ENCODE results near the gene KCNJ6.

KCNJ6 gene

GRCh38 chr21:37917612-37918011 lies 1.4 kb upstream of the KCNJ6 start:
- no peak for TF ChIP-seq POLR2A (IDR thresholded peaks at IDR 0.05; ENCODE audit: low read depth, low read length)
- DNase-seq (ENCODE audit: insufficient read length, low spot score) (no peak), FAIRE-seq (no peak)

GRCh38 chr21:37915941-37916309 lies 332 bp downstream of the KCNJ6 start:
- DNase-seq (ENCODE audit: insufficient read length, low spot score): no peak
- no peak for TF ChIP-seq POLR2A (IDR thresholded peaks at IDR 0.05; ENCODE audit: low read depth, low read length)
- FAIRE-seq: no peak

- FAIRE-seq (no peak), DNase-seq (ENCODE audit: insufficient read length, low spot score) (no peak)
- TF ChIP-seq POLR2A (IDR thresholded peaks at IDR 0.05; ENCODE audit: low read depth, low read length): no peak
Observed at GRCh38 chr21:37915497-37915911, 753 bp downstream of the KCNJ6 start.

GRCh38 chr21:37912616-37913015 lies 3.6 kb downstream of the KCNJ6 start:
- TF ChIP-seq POLR2A (IDR thresholded peaks at IDR 0.05; ENCODE audit: low read depth, low read length): no peak

GRCh38 chr21:37909936-37910335 lies 6.3 kb downstream of the KCNJ6 start:
- no peak for DNase-seq (ENCODE audit: insufficient read length, low spot score)
- no peak for FAIRE-seq
- no peak for TF ChIP-seq POLR2A (IDR thresholded peaks at IDR 0.05; ENCODE audit: low read depth, low read length)

More at GRCh38 chr21:37912616-37913015, 3.6 kb downstream of the KCNJ6 start:
- FAIRE-seq (no peak), DNase-seq (ENCODE audit: insufficient read length, low spot score) (no peak)

- FAIRE-seq (no peak), DNase-seq (ENCODE audit: insufficient read length, low spot score) (no peak)
- no peak for TF ChIP-seq POLR2A (IDR thresholded peaks at IDR 0.05; ENCODE audit: low read depth, low read length)
Observed at GRCh38 chr21:37908691-37909090, 7.6 kb downstream of the KCNJ6 start.

GRCh38 chr21:37907076-37907475 lies 9.2 kb downstream of the KCNJ6 start:
- no peak for TF ChIP-seq POLR2A (IDR thresholded peaks at IDR 0.05; ENCODE audit: low read depth, low read length)
- DNase-seq (ENCODE audit: insufficient read length, low spot score): no peak
- FAIRE-seq: no peak

- DNase-seq (ENCODE audit: insufficient read length, low spot score): no peak
- no peak for FAIRE-seq
- no peak for TF ChIP-seq POLR2A (IDR thresholded peaks at IDR 0.05; ENCODE audit: low read depth, low read length)
Observed at GRCh38 chr21:37905291-37905690, 11.0 kb downstream of the KCNJ6 start.

- DNase-seq (ENCODE audit: insufficient read length, low spot score) (no peak), FAIRE-seq (no peak)
- no peak for TF ChIP-seq POLR2A (IDR thresholded peaks at IDR 0.05; ENCODE audit: low read depth, low read length)
Observed at GRCh38 chr21:37904856-37905255, 11.4 kb downstream of the KCNJ6 start.

GRCh38 chr21:37903396-37903795 lies 12.9 kb downstream of the KCNJ6 start:
- TF ChIP-seq POLR2A (IDR thresholded peaks at IDR 0.05; ENCODE audit: low read depth, low read length): no peak
- FAIRE-seq (no peak), DNase-seq (ENCODE audit: insufficient read length, low spot score) (no peak)

- DNase-seq (ENCODE audit: insufficient read length, low spot score): no peak
- FAIRE-seq: no peak
- no peak for TF ChIP-seq POLR2A (IDR thresholded peaks at IDR 0.05; ENCODE audit: low read depth, low read length)
Observed at GRCh38 chr21:37899146-37899545, 17.1 kb downstream of the KCNJ6 start.

GRCh38 chr21:37896788-37897187 lies 19.5 kb downstream of the KCNJ6 start:
- no peak for TF ChIP-seq POLR2A (IDR thresholded peaks at IDR 0.05; ENCODE audit: low read depth, low read length)
- DNase-seq (ENCODE audit: insufficient read length, low spot score) (no peak), FAIRE-seq (no peak)

- DNase-seq (ENCODE audit: insufficient read length, low spot score) (no peak), FAIRE-seq (no peak)
- TF ChIP-seq POLR2A (IDR thresholded peaks at IDR 0.05; ENCODE audit: low read depth, low read length): no peak
Observed at GRCh38 chr21:37891972-37892371, 24.3 kb downstream of the KCNJ6 start.

GRCh38 chr21:37888659-37889058 lies 27.6 kb downstream of the KCNJ6 start:
- TF ChIP-seq POLR2A (IDR thresholded peaks at IDR 0.05; ENCODE audit: low read depth, low read length): no peak
- FAIRE-seq (no peak), DNase-seq (ENCODE audit: insufficient read length, low spot score) (no peak)

GRCh38 chr21:37886726-37887299 lies 29.4 kb downstream of the KCNJ6 start:
- TF ChIP-seq POLR2A (IDR thresholded peaks at IDR 0.05; ENCODE audit: low read depth, low read length): no peak
- FAIRE-seq (no peak), DNase-seq (ENCODE audit: insufficient read length, low spot score) (no peak)

- DNase-seq (ENCODE audit: insufficient read length, low spot score) (no peak), FAIRE-seq (no peak)
- no peak for TF ChIP-seq POLR2A (IDR thresholded peaks at IDR 0.05; ENCODE audit: low read depth, low read length)
Observed at GRCh38 chr21:37886120-37886519, 30.1 kb downstream of the KCNJ6 start.
